ENCODE results near the gene AKAP7. TPM values are rescaled to one million over a fixed set of nuclear protein-coding genes. Genes with fewer than 3 reads are reported as not detected.
"Not testable (repeated sequence)": the region's sequence is repeated elsewhere in the genome, so short reads cannot be mapped to it uniquely, and the experiment has no call there.

The AKAP7 gene
- polyA plus RNA-seq, 4 donors, result 11.5 to 17.1 (median 14.4) TPM

DNA sequence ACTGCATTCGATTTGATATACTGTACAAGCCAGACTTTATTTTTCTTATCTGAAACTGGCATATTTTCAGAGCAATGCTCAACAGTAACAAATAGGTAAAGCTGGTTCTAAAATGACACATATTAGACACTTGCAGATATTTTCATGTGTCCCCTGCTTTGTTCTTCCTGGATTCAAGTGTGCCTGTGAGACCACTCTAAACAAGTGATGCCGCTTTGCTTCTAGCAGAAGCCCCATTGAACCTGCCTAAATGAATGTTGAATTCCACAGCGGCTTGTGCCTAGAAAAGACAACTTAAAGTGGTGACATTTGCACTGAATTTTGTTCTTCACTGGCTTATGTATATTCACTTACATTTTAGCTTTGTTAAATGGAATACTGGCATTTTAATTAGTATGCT, 115.7 kb downstream of the AKAP7 start:
- DNase-seq (ENCODE audit: low read depth in 4 of 4, low spot score in 3 of 4), result no peak

DNA sequence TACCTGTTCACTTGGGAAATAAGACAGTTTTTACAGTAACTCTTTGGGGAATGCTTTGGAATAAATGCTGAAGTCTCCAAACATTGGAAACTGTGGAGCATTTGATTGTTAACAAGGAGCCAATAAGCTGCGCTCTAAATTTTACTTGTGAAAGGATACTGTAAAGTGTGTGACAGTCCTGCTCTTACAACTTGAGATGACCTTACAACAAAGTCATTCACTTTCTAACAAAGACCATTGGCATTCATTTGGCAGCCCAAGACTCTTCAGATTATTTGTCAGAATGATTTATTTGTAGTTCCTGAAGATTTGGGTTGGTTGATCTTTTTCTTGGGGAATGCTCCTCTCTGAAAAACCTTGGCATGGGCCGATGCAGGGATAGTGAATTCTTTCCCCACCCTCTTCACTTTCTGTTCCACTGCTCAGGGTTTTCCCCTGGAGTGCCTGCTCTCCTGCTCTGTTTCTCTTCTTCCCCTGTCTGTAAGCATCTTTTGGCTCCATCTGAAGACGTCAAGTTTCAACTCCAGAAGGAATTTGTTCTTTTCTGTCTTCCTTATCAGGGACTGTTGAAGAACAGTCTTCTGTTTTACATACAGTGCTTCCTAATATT, 116.4 kb downstream of the AKAP7 start:
- no peak for DNase-seq (ENCODE audit: low read depth in 4 of 4, low spot score in 3 of 4)

DNA sequence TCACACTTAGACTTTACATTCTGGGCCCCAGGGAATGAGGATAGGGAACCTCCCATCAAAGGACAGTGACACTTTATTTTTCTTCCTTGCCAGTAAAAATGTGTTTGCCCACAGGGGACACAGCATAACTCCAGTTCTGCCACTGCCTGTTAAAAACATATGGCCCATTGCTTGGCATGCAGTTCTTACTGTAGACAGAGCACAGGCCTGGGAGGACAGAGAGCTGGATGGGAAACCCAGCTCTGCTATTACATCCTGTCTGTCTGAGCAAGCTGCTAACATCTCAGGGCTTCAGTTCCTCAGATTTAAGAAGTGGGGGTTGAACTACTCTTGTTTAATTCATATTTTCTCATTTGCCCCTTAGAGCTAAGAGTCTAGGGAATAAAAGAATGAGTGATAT, 120.2 kb downstream of the AKAP7 start:
- no peak for DNase-seq (ENCODE audit: low read depth in 4 of 4, low spot score in 3 of 4)

DNA sequence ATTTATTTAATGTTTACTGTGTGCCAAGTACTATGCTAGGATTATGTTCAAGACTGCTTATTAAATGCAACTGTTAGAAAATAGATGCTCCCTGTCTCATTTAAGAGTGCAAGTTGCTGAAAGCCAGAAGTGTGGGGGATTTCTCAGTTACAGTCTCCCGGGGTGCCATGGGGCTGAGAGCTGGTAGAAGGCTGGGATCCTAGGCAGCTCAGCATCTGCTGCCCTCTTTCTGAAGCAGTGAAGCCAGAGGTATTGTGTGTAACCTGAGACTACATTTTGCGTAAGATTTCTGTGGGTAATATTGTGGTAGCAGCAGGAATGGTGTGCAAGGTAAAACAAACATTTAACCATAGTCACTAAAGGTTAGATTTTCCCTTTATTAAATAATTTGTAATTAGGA, 120.6 kb downstream of the AKAP7 start:
- no peak for DNase-seq (ENCODE audit: low read depth in 4 of 4, low spot score in 3 of 4)

DNA sequence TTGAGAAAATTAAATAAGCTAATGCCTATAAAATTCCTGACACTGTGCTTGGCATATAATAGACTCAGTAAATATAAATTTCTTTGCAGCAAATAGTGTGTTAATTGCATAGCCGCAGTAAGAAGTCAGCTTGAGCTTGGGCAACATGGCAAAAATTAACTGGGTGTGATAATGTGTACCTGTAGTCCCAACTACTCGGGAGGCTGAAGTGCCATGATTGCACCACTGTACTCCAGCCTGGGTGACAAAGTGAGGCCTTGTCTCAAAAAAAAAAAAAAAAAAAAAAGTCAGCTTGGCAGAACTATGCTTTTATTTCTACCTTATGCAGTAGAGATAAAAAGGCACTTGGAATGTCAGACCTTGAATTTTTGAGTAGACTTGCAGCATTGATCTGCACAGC, 121.8 kb downstream of the AKAP7 start:
- no peak for DNase-seq (ENCODE audit: low read depth in 4 of 4, low spot score in 3 of 4)

DNA sequence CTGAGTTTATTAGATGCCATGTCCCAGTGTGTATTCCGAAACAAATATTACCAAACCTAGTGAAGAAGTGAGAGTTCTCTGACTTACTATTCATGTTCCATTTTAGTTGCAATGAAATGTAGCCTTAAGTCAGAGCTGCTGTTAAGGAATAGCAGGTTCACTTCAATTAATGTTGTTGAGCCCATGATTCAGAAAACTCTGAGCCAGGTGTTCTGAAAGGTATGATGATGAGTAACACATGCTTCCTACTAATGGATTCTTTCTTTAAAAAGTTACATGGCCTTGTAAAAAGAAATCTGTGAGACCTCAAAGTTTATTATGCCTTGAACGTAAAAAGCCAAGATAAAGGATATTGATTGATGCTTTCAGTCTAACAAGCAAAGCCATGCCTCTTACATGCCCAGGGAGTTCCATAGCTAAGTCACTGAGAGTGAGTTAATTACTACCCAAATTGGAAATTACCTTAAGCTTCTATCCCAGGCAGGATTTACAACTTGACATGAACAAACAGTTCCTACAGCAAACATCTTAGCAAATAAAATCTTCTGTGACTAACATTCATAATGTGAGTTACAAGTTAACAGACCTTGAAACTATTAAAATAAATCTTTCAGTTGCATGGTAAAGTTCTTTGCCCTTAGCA, 122.9 kb downstream of the AKAP7 start:
- DNase-seq (ENCODE audit: low read depth in 4 of 4, low spot score in 3 of 4), result no peak

DNA sequence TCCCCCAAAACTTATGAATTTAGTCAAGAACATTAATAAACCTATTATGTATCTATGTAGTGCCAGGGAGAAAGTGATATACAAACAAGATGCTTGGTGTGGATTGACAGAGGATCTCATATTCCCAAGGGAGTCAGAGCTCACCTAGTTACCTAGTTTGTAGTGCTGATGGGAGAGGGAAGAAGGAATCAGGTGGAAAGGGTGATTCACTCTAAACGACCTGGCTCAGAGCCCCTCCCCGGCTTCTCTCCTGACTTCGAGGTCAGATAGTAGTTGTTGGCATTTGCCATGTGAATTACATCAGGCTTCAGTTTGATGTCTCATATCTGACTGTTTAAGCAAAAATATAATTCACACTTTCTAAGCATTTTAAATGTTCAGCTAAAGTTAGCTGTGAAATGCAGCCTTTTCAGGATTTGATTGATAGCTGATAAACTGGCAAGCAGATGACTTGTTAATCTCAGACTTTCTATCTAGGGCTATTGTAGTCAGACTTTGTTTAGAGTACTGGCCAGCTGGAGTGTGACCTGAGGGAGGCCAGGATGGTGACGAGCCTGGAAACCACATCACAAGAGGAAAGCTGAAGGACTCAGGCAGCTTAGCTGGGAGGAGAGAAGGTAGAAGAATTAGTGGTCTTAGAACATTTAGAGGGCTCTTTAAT, 123.7 kb downstream of the AKAP7 start:
- DNase-seq (ENCODE audit: low read depth in 4 of 4, low spot score in 3 of 4), result no peak

DNA sequence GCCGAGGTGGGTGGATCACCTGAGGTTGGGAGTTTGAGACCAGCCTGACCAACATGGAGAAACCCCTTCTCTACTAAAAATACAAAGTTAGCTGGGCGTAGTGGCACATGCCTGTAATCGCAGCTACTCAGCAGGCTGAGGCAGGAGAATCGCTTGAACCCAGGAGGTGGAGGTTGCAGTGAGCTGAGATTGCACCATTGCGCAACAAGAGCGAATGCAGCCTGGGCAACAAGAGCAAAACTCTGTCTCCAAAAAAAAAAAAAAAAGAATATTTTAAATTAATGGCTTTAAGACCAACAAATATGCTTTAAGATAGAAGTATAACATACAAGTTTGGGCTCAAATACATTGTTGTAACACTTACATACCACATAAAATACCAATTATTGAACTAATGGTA, 125.7 kb downstream of the AKAP7 start:
- not testable (repeated sequence) for DNase-seq (ENCODE audit: low read depth in 4 of 4, low spot score in 3 of 4)

DNA sequence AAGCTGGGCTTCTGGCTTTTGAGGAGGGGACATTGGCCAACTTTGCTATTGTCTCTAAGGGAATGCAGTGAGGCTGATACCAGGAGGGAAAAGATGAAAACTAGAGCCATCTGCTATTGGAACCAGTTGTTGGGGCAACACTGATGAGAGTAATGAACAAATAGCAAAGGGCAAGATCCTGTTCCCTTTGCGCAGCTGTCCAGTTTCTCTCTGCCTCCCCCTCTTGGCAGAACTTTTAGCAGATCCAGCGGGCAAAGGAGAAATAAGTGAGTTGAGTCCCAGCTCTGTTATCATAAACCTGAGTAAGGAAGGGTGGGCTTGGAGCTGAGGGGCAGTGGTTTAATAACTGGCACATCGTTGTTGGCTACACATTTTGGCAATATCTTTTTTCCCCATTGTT, 126.8 kb downstream of the AKAP7 start:
- no peak for DNase-seq (ENCODE audit: low read depth in 4 of 4, low spot score in 3 of 4)

DNA sequence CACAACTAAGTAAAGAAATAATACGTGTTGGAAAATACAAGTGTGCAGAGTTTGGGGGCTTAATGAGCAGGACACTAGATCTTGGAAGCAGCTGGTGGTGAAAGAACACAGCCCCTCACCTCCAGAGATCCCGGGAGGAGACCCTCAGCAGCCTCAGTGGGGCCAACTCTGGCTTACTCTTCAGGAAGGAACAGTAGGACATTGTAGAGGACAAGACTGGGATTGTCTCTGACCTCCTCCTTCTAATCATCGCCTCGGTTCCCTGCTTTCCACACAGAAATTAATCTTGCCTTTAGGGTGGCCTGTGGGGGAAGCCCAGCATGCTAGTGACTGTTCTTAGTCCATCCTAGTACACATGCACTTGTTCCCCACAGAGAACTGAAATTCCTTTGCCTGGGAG, 130.7 kb downstream of the AKAP7 start:
- no peak for DNase-seq (ENCODE audit: low read depth in 4 of 4, low spot score in 3 of 4)

DNA sequence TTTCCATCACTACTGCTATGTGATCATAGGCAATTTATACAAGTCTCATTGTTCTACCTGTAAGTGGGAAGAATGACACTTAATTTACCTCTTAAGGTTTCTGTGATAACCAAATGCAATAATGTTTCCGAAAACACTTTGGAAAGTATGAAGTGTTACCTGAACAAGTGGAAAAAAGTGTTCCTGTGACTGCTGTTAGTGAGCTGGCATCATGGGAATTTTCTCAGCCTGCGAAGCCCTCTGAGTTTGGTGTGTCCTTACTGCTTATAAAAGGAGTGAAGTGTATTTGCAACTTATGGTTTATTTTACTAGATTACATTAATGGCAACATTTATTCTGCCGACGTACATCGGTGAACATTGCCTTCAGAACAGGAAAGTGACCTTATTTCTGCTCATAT, 133.0 kb downstream of the AKAP7 start:
- no peak for DNase-seq (ENCODE audit: low read depth in 4 of 4, low spot score in 3 of 4)

DNA sequence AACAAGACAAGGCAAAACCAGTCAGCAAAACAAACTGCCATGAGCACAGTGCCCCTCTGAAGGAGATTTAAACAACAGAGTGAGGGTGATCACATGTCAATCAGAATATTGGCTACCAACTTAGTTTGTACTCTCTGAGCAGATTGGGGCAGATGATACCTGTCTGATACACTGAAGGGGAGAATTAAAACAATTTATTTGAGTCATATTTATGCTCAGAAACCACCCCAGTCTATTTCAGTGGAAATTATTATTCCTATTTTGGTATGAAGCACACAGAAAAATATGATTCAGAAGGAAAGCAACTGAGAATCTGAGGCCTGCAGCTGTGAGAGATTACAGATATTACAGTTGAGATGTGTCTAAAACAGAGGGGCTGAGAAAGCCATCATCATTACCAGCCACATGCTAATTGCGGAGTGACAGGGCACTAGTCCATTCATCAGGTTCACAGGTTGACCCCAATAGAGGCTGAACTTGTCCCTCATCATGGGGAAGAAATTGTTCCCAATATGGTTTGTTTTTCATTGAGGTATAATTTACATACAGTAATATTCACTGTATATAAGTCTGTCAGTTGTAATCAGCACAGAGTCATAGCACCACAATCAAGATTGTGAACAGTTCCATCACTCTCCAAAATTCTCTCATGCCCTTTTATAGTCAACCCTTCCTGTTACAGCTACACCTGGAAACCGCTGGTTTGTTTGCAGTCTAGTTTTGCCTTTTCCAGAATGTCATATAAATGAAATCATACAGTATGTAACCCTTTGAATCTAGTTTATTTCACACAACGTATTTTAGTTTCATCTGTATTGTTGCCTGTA, 134.5 kb downstream of the AKAP7 start:
- no peak for DNase-seq (ENCODE audit: low read depth in 4 of 4, low spot score in 3 of 4)

DNA sequence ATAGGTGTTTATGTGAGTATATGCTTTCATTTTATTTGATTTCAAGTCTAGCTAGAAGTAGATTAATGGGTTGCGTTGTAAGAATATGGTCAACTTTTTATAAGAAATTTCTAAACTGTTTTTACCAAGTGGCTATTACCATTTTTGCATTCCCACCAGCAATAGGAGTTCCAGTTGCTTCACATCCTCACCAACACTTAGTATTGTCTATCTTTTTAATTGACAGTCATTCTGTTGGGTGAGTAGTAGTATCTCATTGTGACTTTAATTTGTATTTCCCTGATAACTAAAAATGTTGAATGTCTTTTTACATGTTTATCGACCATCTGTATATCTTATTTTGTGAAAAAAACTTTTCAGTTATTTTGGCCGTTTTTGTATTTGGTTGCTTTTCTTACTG, 135.3 kb downstream of the AKAP7 start:
- DNase-seq (ENCODE audit: low read depth in 4 of 4, low spot score in 3 of 4), result no peak

DNA sequence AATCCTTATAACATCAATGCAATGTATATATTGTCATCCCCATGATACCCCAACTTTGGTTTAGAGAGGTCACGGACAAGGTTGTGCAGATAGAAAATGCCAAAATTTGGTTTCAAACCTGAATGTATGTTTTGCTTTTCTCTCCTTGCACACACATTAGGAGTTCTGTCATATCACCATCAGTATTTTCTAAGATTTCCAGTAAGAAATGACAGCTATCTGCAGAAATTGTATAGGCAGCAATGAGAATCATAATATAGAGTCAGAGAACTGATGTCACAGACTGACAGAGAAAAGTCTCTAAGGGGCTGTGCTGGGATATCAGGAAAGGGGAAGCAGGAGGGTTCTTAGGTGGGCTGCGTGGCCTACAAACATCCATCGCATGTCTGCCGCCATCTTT, 140.0 kb downstream of the AKAP7 start:
- no peak for DNase-seq (ENCODE audit: low read depth in 4 of 4, low spot score in 3 of 4)

DNA sequence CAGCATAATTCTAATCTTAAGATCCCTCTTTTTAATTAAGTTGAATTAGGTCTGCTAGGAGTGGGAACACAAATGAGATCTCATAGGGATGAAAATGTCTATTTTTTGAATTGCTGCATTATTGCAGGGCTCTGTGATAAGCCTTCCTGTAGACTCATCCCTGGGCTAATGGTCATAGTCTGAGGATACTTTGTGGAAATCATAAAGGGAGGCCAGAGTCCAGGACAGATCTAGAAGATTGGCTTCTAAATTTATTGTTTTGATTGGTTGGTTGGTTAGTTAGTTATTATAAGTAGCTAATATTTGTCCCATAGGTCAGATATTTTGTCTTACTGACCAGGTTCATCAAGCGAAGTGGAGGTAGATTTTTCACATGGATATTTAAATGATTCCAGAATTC, 142.3 kb downstream of the AKAP7 start:
- DNase-seq (ENCODE audit: low read depth in 4 of 4, low spot score in 3 of 4), result no peak

DNA sequence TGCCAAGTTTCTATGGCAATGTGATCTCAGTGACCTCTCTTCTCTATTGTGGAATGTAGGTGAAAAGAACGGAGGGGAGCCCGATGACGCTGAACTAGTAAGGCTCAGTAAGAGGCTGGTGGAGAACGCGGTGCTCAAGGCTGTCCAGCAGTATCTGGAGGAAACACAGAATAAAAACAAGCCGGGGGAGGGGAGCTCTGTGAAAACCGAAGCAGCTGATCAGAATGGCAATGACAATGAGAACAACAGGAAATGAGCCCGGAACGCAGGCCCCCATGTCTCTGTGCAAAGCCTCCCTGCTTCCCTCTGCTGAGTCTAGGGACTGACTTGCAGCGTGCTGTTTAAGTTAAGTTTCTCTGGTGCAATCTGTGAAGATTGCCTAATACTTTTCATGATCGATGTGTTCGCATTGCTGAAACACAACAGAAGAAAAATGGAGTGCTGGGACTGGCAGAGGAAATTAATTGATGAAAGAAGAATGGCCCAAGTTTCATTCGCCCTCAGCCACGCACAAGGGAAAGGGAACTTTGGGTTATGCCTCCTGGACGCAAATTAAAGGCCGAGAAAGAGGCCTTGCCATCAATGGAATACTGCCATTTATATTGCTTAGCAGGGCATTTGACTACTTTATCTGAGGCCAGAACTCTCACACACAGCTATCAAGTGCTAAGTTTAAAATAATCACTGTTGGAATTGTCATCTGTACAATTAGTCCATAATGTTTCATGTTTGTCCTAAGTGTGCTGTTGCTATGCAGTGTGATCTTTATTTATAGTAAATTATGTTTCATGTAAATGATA, 146.4 kb downstream of the AKAP7 start:
- DNase-seq (ENCODE audit: low read depth in 4 of 4, low spot score in 3 of 4), result no peak

DNA sequence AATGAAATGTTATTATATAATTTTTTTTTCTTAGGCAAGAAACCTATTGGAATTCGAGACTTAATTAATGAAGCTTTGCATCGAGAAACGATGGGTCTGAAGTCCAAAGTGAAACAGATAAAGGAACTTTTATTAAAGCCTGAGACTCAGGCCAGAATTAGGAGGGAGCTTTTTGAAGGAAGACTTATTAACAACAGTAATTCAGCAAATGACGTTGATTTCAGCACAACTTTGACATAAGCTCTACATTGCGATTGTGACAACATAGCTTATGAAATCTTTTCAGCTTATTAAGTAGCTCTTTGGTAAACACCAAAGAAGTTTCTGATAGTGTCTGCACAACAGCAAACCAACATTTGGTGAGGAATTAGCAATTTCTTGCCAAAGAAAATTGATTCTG, 147.1 kb downstream of the AKAP7 start:
- DNase-seq (ENCODE audit: low read depth in 4 of 4, low spot score in 3 of 4), result no peak

DNA sequence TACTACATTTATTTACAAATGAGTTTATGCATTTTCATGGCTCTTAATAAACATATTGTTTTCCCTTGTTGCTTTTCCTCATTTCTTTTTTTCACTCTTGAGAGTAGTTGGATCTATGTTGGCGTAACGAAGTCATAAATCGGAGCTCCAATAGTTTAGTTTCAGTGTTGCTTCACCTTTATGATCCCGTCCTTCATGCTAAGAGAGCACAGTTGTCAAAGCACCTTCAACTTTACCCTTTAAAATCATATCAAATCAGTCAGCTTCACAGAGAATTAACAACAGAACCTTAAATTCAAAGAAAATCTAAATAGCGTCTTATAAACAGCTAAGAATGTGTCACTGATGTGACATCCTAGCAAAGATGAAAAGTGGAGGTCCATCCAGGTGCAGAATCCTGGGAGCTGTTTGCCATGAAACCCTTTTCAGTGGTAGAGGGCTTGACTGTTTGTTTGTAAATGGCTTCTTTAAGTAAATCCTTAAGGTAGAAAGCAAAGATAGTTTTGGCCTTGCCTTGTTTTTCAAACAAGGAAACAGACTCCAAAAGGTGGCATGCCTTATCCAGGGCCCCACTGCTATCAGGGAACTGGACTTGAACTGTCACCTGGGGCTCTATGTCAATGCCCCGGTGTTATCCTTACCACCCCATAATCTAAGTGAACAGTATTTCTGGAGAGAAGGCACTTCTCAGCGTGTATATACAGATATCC, 148.4 kb downstream of the AKAP7 start:
- DNase-seq (ENCODE audit: low read depth in 4 of 4, low spot score in 3 of 4), result no peak

DNA sequence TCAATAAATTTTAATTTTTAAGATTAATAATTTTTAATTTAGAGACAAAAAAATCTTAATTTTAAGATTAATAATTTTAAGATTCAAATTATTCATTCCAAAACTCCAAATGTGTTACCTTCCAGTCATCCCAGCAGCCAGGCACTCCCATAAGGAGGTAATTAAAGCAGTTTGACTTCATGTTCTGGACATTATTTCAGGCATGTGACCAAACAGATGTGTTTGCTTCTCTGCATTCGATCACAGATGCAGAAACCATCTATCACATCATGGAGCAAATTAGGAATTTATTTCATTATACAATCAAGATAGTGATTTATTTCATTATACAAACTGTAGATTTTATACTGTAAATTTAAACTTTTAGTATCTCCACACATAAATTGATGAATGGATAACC, 150.3 kb downstream of the AKAP7 start:
- DNase-seq (ENCODE audit: low read depth in 4 of 4, low spot score in 3 of 4), result no peak

DNA sequence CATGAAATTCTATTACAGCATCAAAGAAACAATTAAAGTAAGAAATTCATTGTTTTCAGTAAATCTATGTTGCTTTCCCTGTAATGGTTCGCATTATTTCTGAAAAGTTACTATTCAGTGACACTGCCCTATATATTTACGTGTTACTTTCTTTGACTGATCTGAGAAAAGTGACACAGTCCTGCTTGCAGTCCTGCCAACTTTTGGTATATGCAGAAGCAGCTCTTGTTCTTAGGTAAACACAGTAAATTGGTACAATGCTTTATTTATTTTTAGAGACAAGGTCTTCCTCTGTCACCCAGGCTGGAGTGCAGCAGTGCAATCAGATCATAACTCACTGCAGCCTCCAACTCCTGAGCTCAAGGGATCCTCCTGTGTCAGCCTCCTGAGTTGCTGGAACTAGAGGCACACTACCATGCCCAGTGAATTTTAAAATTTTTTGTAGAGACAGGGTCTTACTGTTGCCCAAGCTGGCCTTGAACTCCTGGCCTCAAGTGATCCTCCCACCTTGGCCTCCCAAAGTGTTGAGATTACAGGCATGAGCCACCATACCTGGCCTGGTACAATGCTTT, 151.3 kb downstream of the AKAP7 start:
- no peak for DNase-seq (ENCODE audit: low read depth in 4 of 4, low spot score in 3 of 4)

All from right renal pelvis (tissue), 4 donors.